Thyroid gland (tissue), 4 donors: ENCODE results near the gene ADORA2A.

Source experiments
- POLR2A ChIP-seq, 2 donors: fragments of 450-650 bp; IDR thresholded peaks; one replicate each; pipeline ENCODE4 v1.6.1; 2017; ENCODE audit warnings: antibody characterized with exemption in 2 of 2, mild to moderate bottlenecking in 2 of 2, moderate library complexity in 1 of 2
- TF ChIP-seq, protein P1 (sequence below), 6 experiments: fragments of 200-600 bp in 3 of 6; fragments of 450-650 bp in 3 of 6; sonication (generic) in 3 of 6; IDR thresholded peaks; one replicate each; pipeline ENCODE4 v1.5.1; 2016 to 2019; ENCODE audit warnings: antibody characterized with exemption in 6 of 6, mild to moderate bottlenecking in 2 of 6, inconsistent platforms in 1 of 6, moderate library complexity in 1 of 6

DNA sequence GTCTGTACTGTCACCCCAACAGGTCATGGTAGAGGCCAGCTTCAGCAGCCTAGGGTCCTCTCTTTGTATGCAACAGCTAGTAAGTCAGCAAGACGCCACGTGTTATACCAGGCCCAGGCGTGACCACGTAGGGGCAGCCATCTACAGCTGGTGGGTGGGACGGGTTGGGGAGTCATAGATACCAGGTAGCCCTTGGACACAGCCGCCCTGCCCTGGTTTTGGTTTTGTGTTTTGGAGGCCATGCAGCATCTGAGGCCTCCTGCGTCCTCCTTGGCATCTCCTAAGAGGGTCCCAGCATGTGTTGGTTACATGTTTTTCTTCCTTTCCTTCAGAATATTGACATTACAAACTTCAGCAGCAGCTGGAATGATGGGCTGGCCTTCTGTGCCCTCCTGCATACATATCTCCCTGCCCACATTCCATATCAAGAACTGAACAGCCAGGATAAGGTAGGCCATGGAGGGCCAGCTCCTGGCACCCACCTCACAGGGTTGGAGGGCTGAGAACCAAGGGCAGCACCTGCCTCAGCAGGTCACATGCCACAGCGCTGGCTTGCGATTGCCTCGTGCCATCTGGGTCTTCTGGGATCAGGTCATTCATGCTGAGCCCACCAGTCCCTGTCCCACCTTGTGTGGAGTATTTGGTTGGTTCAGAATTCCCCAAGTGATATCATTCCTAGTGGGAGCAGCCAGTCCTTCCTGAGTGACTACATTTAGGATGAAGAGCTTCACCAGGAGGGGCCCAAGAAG, 16.0 kb upstream of the ADORA2A start:
- TF ChIP-seq, protein P1, sequence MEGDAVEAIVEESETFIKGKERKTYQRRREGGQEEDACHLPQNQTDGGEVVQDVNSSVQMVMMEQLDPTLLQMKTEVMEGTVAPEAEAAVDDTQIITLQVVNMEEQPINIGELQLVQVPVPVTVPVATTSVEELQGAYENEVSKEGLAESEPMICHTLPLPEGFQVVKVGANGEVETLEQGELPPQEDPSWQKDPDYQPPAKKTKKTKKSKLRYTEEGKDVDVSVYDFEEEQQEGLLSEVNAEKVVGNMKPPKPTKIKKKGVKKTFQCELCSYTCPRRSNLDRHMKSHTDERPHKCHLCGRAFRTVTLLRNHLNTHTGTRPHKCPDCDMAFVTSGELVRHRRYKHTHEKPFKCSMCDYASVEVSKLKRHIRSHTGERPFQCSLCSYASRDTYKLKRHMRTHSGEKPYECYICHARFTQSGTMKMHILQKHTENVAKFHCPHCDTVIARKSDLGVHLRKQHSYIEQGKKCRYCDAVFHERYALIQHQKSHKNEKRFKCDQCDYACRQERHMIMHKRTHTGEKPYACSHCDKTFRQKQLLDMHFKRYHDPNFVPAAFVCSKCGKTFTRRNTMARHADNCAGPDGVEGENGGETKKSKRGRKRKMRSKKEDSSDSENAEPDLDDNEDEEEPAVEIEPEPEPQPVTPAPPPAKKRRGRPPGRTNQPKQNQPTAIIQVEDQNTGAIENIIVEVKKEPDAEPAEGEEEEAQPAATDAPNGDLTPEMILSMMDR (IDR thresholded peaks at IDR 0.05) = no peak
- TF ChIP-seq POLR2A (IDR thresholded peaks at IDR 0.05) = no peak
